ENCODE measurements around the gene SCN11A.
"Not testable (repeated sequence)": the region's sequence is repeated elsewhere in the genome, so short reads cannot be mapped to it uniquely, and the experiment has no call there.

SCN11A gene

DNA sequence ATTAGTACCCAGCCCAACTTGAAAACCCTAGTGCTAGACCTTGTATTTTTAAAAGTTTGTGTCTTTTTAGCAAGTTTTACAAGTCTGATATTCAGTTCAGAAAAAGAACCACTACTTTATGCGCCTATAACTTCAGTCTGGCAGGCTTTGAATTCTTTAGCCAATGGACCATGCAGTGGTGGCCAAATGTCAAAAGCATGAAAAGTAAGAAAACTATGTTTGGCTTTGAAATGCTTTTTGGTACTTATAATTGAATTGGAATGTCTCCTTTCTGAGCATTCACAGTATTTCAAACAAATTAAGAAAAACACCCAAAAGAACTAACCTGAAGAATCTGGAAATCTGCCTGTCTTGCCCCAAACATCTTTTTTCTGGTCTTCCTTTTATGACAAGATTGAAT lies 12.9 kb upstream of the SCN11A start:
- DNase-seq = no peak

DNA sequence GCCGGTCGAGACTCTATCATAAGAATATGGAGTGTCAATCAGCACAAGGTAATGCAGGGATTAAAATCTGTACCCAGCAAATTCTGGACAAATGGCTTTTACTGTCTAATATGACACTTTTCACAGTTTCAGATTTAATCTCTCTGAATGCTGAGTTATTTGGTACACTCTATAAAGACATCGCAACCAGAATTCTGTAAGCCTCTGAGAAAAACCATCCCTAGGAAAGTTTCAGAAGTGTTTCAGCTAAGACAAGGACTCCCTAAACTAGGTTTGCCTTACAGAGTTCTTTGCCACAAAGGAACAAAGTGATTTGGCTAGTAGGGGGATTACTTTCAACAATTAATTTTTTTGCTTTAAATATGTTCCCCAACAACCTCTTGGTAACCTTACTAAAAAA lies 11.4 kb upstream of the SCN11A start:
- DNase-seq = no peak

DNA sequence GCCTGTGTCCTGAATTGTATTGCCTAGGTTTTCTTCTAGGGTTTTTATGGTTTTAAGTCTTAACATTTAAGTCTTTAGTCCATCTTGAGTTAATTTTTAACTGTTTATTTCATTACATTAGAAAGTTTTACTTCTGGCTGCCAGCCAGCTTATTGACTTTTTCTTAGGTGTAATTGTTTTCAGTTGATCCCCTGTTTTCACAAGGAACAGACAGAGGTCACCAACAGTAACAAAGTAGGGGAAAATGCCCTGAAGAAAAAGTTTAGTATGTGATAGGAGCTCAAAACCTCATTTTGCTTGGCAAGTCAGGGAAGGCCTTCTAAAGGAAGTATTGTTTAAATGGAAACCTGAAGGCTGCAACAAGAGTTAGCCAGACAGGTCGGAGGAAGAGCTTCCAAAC lies 10.4 kb upstream of the SCN11A start:
- no peak for DNase-seq

DNA sequence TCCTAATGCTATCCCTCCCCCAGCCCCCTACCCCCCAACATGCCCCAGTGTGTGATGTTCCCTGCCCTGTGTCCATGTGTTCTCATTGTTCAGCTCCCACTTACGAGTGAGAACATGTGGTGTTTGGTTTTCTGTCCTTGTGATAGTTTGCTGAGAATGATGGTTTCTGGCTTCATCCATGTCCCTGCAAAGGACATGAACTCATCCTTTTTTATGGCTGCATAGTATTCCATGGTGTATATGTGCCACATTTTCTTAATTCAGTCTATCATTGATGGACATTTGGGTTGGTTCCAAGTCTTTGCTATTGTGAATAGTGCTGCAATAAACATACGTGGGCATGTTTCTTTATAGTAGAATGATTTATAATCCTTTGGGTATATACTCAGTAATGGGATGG lies 9.5 kb upstream of the SCN11A start:
- DNase-seq = not testable (repeated sequence)

DNA sequence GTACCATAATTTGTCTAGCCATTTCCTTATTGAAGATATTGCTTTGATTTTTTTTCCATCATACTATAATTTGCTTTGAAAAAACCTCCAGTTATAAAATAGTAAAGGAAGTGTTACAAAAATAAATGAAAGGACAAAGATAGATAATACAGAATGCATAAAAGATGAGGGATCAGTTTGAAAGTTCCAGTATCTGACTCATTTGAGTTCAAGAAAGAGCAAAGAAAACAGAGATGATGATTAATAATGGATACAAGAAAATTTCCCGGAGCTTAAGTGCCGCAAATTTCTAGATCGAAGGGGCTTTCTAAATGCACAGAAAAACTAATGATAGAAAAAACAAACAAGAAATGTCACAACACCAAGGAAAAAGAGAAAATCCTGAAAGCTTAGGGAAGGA lies 4.4 kb upstream of the SCN11A start:
- no peak for DNase-seq

DNA sequence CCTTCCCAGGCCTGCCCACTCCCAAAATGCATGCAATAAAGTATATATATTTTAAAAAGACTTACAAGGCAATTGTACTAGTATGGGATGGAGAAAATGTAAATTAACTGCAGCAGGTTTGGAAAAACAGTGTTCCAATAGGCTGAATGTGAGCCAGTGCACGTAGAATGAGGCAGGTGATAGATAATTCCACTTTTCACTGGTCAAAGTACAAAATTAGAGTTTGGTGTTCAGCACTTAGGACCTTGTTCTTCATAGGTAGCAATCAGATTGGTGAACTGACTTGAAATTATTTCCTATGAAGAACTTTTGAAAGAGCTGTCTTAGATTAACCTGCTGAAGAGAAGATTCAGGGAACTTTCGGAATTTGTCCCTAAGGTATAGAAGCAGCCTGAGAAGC lies 2.0 kb upstream of the SCN11A start:
- no peak for DNase-seq

DNA sequence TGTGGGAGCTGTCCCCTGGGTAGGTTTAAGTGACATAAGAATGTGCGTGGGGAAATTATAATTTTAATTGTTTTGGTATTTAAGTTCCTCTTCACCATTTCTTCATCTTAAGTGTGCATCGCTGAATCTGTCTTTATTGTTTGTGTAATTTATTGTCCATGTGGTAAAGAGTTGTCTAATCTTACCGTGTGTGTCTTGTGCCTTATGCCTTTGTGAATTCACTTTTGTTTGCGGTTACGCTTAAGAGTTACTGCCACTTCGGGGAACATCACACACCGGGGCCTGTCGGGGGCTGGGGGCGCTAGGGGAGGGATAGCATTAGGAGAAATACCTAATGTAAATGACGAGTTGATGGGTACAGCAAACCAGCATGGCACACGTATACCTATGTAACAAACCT lies 839 bp upstream of the SCN11A start:
- DNase-seq = no peak

DNA sequence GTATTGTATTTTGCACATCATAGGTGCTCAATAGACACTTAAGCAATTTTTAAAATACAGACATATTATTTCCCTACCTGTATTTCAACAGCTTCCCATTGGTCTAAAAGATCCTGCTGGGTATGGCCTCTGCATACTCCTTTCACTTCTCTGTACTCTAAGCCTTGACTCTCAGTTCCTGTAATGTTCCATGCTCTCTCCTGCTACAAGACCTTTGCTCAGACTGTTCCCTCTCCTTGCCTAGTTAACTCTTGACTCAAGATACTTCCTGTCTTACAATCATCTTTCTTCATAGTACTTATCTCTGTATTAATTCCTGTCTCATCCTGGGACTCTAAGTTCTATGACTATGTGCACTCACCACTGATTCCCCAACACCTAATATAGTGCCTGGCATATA lies 1.7 kb downstream of the SCN11A start:
- DNase-seq = peak; percentile 68

DNA sequence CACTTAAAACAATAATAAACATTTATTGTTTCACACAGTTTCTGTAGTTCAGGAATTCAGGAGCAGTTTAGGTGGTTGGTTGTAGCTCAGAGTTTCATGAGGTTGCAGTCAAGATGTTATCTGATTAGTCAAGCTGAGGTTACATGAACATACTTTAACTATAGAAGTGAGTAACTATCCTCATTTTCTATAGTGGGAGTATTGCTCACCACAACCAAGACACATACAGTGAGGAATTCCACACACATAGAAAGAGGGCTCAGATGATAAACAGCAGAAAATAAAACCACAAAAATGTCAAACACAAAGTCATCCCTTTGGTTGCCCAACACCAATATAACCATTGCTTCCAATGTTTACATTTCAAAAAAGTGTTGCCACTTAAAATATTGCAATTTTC lies 13.6 kb downstream of the SCN11A start:
- no peak for DNase-seq

DNA sequence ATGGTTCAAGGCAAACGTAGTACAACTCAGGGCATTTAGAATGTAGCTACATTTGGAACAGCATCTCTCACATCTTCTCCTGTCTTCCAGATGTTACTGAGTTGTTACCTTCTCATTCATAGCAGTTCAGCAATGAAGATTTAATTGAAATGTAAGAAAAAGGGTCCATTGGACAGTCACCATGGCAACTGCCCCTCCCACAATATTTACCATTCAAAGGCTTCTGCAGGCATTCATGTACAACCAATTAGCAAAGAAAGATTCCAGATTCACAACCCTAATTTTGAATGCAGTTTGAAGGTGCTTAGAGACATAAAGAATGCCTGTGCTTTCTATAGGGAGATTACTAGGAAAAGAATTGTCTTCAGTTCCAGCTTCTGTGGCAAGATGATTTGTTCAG lies 22.2 kb downstream of the SCN11A start:
- DNase-seq = no peak

DNA sequence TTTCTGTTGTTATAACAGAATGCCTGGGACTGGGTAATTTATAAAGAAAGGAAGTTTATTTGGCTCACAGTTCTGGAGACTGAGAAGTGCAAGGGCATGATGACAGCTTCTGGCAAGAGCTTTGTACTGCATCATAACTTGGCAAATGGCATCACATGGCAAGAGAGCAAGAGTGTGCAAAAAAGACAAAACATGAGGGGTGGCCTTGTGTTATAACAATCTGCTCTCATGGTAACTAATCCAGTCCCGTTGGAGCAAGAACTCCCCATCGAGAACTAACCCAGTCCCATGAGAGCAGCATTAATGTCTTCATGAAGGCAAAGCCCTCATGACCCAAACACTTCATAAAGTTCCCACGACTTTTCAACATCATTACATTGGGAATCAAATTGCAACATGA lies 23.2 kb downstream of the SCN11A start:
- no peak for DNase-seq

DNA sequence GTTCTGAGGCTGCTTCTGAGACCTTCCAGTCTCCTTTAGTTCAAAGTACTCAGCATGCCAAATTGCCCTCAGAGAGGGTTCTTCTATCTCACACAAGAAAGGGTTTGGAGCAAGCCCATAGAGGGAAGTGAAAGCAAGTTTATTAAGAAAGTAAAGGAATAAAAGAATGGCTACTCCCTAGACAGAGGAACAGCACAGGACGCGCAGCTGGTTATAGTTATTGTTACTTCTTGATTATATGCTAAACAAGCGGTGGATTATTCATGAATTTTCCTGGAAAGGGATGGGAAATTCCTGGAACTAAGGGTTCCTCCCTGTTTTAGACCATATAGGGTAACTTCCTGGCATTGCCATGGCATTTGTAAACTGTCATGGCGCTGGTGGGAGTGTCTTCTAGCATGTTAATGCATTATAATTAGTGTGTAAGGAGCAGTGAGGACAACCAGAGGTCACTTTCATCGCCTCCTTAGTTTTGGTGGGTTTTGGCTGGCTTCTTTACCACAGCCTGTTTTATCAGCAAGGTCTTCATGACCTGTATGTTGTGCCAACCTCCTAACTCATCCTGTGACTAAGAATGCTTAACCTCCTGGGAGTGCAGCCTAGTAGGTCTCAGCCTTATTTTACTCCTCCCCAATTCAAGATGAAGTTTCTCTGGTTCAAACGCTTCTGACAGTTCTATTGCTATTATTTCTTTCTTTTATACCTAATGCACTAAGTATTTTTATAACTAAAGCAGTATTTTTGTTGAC lies 26.3 kb downstream of the SCN11A start:
- peak; percentile 24 for DNase-seq

DNA sequence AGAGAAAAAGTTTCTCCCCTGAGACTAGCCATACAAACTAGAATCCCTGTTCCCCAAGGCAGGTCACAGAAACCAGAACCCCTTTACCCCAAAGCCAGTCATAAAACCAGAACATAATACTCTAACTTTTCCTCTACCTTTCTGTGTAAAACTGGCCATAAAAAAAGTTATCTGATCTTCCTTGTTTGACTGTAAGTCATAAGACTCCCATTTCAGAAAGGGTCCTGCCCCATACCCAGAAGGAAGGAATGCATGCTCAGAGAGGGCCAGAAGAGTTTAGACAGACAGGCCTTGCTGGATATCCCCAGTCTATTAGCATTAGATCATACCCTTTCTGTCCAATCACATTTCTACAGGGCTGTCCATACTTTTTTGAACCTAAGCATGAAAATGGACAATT lies 27.2 kb downstream of the SCN11A start:
- DNase-seq = no peak

DNA sequence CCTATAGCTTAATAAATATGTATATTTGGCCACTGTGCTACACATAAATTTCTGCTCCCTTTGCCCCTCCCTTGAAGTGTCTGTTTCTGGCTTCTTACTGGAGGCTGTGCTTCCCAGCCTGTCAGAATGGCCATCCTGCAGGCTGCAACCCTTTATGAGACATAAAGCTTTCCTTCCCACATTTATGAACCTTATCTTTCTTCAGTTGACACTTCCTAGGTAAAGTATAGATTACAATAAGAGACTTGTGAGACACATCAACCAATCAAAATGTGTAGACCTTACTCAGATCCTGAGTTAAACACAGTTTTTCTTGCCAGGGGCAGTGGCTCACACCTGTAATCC lies 29.5 kb downstream of the SCN11A start:
- no peak for DNase-seq

DNA sequence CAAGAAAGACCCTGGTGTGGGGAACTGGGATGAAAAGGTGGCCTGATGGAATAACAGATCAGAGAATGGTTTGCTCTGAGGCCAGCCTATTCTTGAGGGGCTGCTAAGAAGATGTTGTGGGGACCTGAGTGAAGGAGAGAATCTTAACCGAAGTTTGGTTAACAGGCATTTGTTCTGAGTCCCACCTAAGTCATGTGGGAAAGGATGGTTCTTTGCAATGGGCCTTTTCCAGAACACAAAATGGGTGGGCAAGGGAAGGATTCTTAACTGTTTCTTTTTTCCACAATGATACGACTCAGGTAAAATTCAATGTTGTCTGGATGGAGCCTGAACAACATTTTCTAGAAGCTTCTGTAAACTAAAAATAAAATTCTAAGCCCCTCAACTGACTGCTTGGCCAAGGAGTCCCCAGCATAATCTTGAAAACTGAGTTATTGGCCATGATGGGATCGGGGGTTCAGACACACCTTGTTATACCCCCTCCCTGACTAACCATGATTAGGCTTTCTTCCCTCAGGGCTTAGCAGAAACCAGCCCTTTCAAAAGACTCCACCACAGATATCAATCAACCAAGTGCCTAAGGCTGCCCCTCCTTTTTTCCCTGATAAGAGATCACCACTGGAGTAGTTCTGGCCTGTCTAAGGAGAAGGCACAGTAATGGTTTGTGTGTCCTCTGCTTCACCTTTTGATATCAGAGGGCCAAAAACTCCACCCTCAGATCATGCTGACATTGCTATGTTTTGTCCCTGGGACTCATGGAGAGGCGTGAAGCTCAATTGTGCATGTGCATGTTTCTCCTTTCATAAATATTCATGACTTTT lies 30.1 kb downstream of the SCN11A start:
- DNase-seq = no peak

DNA sequence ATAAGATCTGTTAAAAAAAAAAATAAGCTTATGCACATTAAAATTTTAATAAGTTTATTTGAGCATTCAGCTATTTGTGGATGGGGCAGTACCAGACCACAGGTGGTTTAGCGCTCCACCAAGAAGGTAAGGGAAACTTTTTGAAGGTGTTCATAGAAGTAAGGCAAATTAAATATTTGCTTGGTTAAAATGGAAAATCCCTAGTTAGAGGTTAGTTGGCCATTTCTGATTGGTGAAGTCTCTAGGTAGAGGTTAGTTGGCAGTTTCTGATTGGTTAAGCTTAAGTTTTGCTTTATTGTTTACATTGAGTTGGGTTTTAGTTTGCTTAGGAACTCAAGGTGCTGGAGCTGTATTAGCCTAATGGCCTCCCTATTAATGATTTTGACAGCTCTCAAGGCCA lies 30.7 kb downstream of the SCN11A start:
- DNase-seq = no peak

DNA sequence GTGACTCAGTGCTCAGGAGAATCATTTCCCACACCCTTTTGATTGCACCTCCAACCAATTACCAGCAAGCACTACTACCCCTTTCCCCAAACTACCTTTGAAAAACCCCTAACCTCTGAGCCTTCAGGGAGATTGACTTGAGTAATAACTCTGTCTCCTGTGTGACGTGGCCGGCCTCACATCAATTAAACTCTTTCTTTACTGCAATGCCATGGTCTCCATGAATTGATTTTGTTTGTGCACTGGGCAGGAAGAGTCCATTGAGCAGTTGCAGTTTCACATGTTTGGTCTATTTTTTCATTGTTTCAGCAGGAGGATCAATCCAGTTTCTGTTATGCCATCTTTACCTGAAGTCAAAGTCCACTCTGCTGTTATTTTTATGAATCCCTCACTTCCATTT lies 32.4 kb downstream of the SCN11A start:
- DNase-seq = no peak

DNA sequence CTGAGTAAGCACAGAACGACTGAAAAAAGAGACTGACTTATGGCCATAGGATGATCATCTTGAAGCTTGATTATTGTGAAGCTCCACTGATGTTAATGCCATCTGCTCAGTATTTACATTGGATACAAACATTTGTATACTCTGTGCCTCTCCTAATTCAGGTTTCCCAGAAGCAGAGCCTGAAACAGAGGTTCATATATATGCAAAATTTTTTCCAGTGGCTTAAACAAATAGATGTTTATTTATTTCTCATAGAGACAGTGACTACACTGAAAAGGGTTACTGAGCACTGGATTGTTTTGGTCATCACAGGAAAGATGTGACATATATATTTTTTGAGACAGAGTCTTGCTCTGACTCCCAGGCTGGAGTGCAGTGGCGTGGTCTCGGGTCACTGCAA lies 36.3 kb downstream of the SCN11A start:
- no peak for DNase-seq

DNA sequence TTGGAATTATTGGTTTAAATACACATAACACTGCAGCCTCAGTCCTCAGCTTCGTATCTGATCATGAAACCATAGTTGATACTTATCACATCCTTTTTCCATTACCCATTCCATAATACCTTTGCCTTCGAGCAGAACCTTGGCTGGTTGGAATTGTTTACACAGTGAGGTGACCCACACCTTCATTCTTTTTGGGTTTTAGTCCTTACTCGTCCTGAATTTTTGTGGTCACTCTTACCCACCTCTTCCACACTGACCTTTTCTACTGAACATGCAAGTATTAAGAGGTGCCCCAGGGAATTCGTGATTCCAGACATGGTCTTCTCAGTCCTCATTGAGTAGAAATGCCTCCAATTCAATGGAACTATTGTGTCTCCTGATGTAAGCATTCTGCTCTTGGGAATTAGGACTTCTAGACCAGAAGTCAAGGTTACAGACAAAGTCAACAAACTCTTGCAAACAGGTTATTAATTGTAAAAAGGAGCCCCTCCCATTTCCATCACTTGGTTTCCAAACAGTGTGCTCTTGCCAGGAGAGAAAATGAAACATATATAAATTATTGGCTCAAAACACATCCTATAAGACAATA lies 37.7 kb downstream of the SCN11A start:
- no peak for DNase-seq

DNA sequence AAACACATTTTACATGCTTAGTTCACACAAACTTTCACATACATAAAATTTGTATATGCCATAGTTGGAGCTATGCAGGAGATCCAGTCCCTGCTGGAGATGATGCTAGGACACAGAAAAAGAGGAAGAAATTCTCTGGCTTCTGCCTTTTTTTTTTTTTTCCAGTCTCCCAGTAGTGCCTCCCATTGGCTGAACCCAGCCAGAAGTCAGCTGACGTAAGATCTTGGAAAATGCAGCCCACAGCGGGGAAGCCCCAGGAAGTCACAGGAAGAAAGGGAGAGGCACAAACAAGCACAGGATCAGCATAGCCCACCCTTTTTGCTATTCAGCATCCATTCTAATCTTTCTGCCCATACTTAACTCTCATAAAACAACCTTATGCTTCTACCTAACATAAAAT lies 38.5 kb downstream of the SCN11A start:
- peak; percentile 40 for DNase-seq

DNA sequence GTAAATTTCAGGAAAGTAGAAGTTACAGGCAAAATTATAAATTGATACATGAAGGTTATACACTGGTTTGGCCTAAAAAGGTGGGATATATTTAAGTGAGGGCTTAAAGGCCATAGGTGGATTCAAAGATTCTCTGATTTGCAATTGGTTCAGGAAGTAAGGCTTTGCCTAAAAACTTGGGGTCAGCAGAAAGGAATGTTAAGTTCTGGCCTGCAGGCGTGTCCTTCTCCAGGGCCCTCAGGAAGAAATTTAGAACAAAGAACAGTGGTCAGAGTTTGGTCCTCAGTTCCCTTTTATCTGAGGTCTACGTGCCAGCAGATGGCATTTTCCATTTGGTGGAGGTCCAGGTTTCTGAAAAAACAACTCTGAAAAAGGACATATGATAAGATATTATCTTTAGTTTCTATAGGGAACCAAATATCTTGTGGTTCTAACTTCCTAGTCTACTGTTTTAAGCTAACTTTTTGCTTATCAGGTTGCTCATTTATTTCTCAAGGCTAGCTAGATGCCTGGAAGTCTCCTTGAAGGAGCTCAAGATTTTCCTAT lies 40.5 kb downstream of the SCN11A start:
- no peak for DNase-seq

DNA sequence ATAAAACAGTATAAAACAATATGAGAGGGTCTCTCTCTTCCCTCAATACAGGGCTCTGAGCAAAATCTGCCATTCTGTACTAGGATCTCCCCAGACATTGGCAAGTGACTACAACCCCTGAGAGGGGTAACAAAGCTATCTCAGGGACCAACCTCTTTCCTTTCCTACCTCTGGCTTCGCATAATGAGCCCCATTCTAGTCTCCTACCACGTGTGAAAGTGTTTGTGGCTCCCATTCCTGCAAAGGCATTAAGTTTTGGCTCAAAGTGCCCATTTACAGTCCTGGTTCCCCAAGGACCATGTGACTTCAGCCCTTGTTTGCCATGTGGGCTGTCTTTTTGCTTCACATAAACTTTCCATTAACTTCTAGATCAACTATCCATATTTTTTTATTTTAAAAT lies 46.4 kb downstream of the SCN11A start:
- no peak for DNase-seq
